GM12878 (cell line): Measurements from ENCODE around the gene MLST8. TPM values are rescaled to one million over a fixed set of nuclear protein-coding genes. Genes with fewer than 3 reads are reported as not detected.

ENCODE experiments used
- ATAC-seq: fragments of 200-7000 bp; cut with Tn5 transposase; 3 replicates; pipeline ENCODE4 v1.9.1; 2020; ENCODE audit warnings: mild to moderate bottlenecking, moderate library complexity
- BruUV-seq: library from RNA; stranded (reverse); fragments of 400-500 nt; replicated peaks from 2 replicates; lab custom pipeline; 2021; lab: Mats Ljungman, UMichigan
- CTCF ChIA-PET: fragments of 300-600 bp; sonication (Branson Sonifier 250); formaldehyde crosslinking; extraction: SDS; loops from one replicate; lab custom pipeline; 2021; ENCODE audit warnings: inconsistent platforms; lab: Yijun Ruan, JAX
- POLR2A ChIA-PET: fragments of 350-600 bp; formaldehyde crosslinking; extraction: SDS; loops from one replicate; lab custom pipeline; 2021; ENCODE audit warnings: inconsistent platforms; lab: Charles Lee
- RAD21 ChIA-PET: fragments of 300-600 bp; sonication (Branson Sonifier 250); formaldehyde crosslinking; loops from one replicate; lab custom pipeline; 2023; ENCODE audit warnings: antibody characterized with exemption; ENCODE audit not compliant: unreplicated experiment; lab: Charles Lee
- SMC1A ChIA-PET: fragments of 300-600 bp; sonication (Branson Sonifier 250); formaldehyde crosslinking; loops from one replicate; lab custom pipeline; 2023; ENCODE audit not compliant: unreplicated experiment, uncharacterized antibody; lab: Charles Lee
- DNase-seq: peaks from one replicate; pipeline ENCODE4 v3.0.0-alpha.2; 2011; ENCODE audit warnings: low read depth, low spot score
- FAIRE-seq: peaks from 3 replicates; lab custom pipeline; 2011; peaks lifted over from hg19 to GRCh38; lab: Jason Lieb, UNC
- H2AFZ ChIP-seq: 2 replicates; pipeline ENCODE4 v1.6.0; 2011; ENCODE audit warnings: low read depth, low read length, control low read depth; ENCODE audit not compliant: control insufficient read depth
- H3K27ac ChIP-seq: 2 replicates; pipeline ENCODE4 v1.5.1; 2011; ENCODE audit warnings: control low read depth; ENCODE audit not compliant: control insufficient read depth, insufficient read depth
- H3K27me3 ChIP-seq, 2 experiments: replicated peaks in 1 of 2; 2 replicates each; pipeline versions ENCODE4 v1.6.0 to v1.6.1; 2011; ENCODE audit warnings: low read length in 1 of 2; ENCODE audit not compliant: control insufficient read depth in 2 of 2, insufficient read depth in 2 of 2
- H3K36me3 ChIP-seq, 2 experiments: 2 replicates each; pipeline ENCODE4 v1.5.1; 2011; ENCODE audit warnings: low read length in 1 of 2; ENCODE audit not compliant: control insufficient read depth in 2 of 2, insufficient read depth in 2 of 2
- H3K4me1 ChIP-seq: 2 replicates; pipeline ENCODE4 v1.6.1; 2011; ENCODE audit warnings: mild to moderate bottlenecking, low read length, moderate library complexity, mixed read lengths; ENCODE audit not compliant: control insufficient read depth, insufficient read depth
- H3K4me2 ChIP-seq: 2 replicates; pipeline ENCODE4 v1.6.0; 2011; ENCODE audit warnings: control low read depth; ENCODE audit not compliant: control insufficient read depth, insufficient read depth
- H3K4me3 ChIP-seq: fragments of 200-600 bp; sonication (generic); 2 replicates; pipeline ENCODE4 v1.5.1; 2016
- H3K79me2 ChIP-seq: 2 replicates; pipeline ENCODE4 v1.6.0; 2011; ENCODE audit warnings: low read length; ENCODE audit not compliant: control insufficient read depth, insufficient read depth
- H3K9ac ChIP-seq: 2 replicates; pipeline ENCODE4 v1.8.0; 2011; ENCODE audit warnings: low read length, control low read depth, mixed read lengths; ENCODE audit not compliant: control insufficient read depth, insufficient read depth
- H3K9me3 ChIP-seq: replicated peaks from 3 replicates; pipeline ENCODE4 v1.5.1; 2011; ENCODE audit warnings: mild to moderate bottlenecking, low read length; ENCODE audit not compliant: control insufficient read depth, insufficient read depth
- H4K20me1 ChIP-seq: 2 replicates; pipeline ENCODE4 v1.6.0; 2011; ENCODE audit not compliant: control insufficient read depth, insufficient read depth
- BCL11A ChIP-seq: IDR thresholded peaks from 2 replicates; pipeline ENCODE4 v1.6.1; 2011; ENCODE audit warnings: low read depth, low read length
- BHLHE40 ChIP-seq, 2 experiments: fragments of 450-650 bp in 1 of 2; IDR thresholded peaks; 2 replicates each; pipeline ENCODE4 v1.6.1; 2011 to 2017; ENCODE audit warnings: low read depth in 2 of 2, borderline replicate concordance in 1 of 2, improper control_type of control experiment in 1 of 2, low read length in 1 of 2, mild to moderate bottlenecking in 1 of 2
- EP300 ChIP-seq, 2 experiments: fragments of 150-350 bp in 1 of 2; IDR thresholded peaks; 2 replicates each; pipeline ENCODE4 v1.6.1; 2011 to 2012; ENCODE audit warnings: low read depth in 2 of 2, low read length in 2 of 2, borderline replicate concordance in 1 of 2, improper control_type of control experiment in 1 of 2, inconsistent platforms in 1 of 2; ENCODE audit not compliant: control insufficient read depth in 1 of 2
- ESRRA ChIP-seq: IDR thresholded peaks from 2 replicates; pipeline ENCODE4 v1.6.1; 2012; ENCODE audit warnings: mild to moderate bottlenecking, low read length, improper control_type of control experiment
- FOS ChIP-seq: IDR thresholded peaks from 3 replicates; pipeline ENCODE4 v1.6.1; 2011; ENCODE audit warnings: borderline replicate concordance; ENCODE audit not compliant: insufficient read length; ENCODE audit errors: extremely low read depth
- FOXK2 ChIP-seq: fragments of 450-650 bp; IDR thresholded peaks from 2 replicates; pipeline ENCODE4 v1.6.1; 2017; ENCODE audit warnings: mild to moderate bottlenecking, moderate library complexity
- HDAC6 ChIP-seq: fragments of 200-600 bp; sonication (generic); IDR thresholded peaks from one replicate; pipeline ENCODE4 v1.8.0; 2017; ENCODE audit warnings: antibody characterized with exemption; ENCODE audit not compliant: unreplicated experiment
- MTA2 ChIP-seq: fragments of 450-650 bp; IDR thresholded peaks from 2 replicates; pipeline ENCODE4 v1.6.1; 2016; ENCODE audit warnings: low read depth, mild to moderate bottlenecking, moderate library complexity
- MYB ChIP-seq: fragments of 150-350 bp; IDR thresholded peaks from 2 replicates; pipeline ENCODE4 v1.6.1; 2014; ENCODE audit warnings: mild to moderate bottlenecking, low read depth, low read length, borderline replicate concordance
- RAD21 ChIP-seq: IDR thresholded peaks from 2 replicates; pipeline ENCODE4 v1.6.1; 2011; ENCODE audit warnings: mild to moderate bottlenecking, low read depth, low read length, moderate library complexity; ENCODE audit not compliant: insufficient read depth
- RUNX3 ChIP-seq: IDR thresholded peaks from 2 replicates; pipeline ENCODE4 v1.6.1; 2012; ENCODE audit warnings: low read length, inconsistent platforms
- TARDBP ChIP-seq: IDR thresholded peaks from 2 replicates; pipeline ENCODE4 v1.6.1; 2016; ENCODE audit warnings: borderline replicate concordance
- TCF12 ChIP-seq: IDR thresholded peaks from 2 replicates; pipeline ENCODE4 v1.6.1; 2011; ENCODE audit warnings: low read depth, mild to moderate bottlenecking, low read length
- ZNF207 ChIP-seq: fragments of 450-650 bp; IDR thresholded peaks from 2 replicates; pipeline ENCODE4 v1.6.1; 2014; ENCODE audit warnings: antibody characterized with exemption, mild to moderate bottlenecking, borderline replicate concordance
- WGBS: methylation state at CpG from one replicate; pipeline ENCODE4 v1.1.6; 2016; ENCODE audit warnings: low lambda C conversion rate; ENCODE audit not compliant: insufficient replicate concordance, insufficient coverage; ENCODE audit errors: missing lambda C conversion rate; 5-methylcytosine and 5-hydroxymethylcytosine counted together
- in situ Hi-C: fragments of 300-500 bp; cut with MboI; formaldehyde crosslinking; loops from 9 replicates; pipeline ENCODE4 v1.14.3; 2018; ENCODE audit warnings: mixed read lengths
- intact Hi-C: fragments of 100-400 bp; cut with micrococcal nuclease; formaldehyde crosslinking; loops from one replicate; pipeline ENCODE4 v1.14.2; 2022; ENCODE audit not compliant: unreplicated experiment
- polyA plus RNA-seq, 11 experiments: library from polyadenylated mRNA; depleted of rRNA in 4 of 11; unstranded in 6 of 11; stranded (reverse) in 5 of 11; fragments of >200 nt; fragmentation: Nextera tagmentation in 4 of 11; fragmentation: Illumina TruSeq in 1 of 11; extraction: Ambion mirVana in 4 of 11; extraction: Trizol in 1 of 11; gene quantifications; 1 replicate in 1 of 11; 2 replicates in 10 of 11; pipeline versions ENCODE4 v1.2.1 to v1.2.3, GENCODE V29; 2011 to 2016; ENCODE audit warnings: inconsistent platforms in 2 of 11, missing spikeins in 2 of 11, low read depth in 1 of 11
- total RNA-seq, 4 experiments: library from RNA; depleted of rRNA in 3 of 4; stranded (reverse); fragments of >200 nt in 3 of 4; fragmentation: Illumina TruSeq in 1 of 4; extraction: Trizol in 1 of 4; gene quantifications; 2 replicates each; pipeline versions ENCODE4 v1.2.1 to v1.2.3, GENCODE V29; 2013 to 2021
- TF ChIP-seq, protein P1 (sequence below): fragments of 450-650 bp; formaldehyde crosslinking; IDR thresholded peaks from 2 replicates; pipeline ENCODE4 v1.4.0; 2020; ENCODE audit warnings: mild to moderate bottlenecking, moderate library complexity
- TF ChIP-seq, protein P2 (sequence below): fragments of 150-350 bp; IDR thresholded peaks from 2 replicates; pipeline ENCODE4 v1.6.1; 2014; ENCODE audit warnings: mild to moderate bottlenecking, low read depth, low read length
- TF ChIP-seq, protein P3 (sequence below): IDR thresholded peaks from 2 replicates; pipeline ENCODE4 v1.6.1; 2012; ENCODE audit warnings: low read depth, low read length, improper control_type of control experiment
- TF ChIP-seq, protein P4 (sequence below): IDR thresholded peaks from 2 replicates; pipeline ENCODE4 v1.6.1; 2012; ENCODE audit warnings: low read depth, low read length, improper control_type of control experiment

The MLST8 gene
- total and polyA plus RNA-seq, 10 of the 15 experiments (the other 5 are each of a cell fraction or from before 2014, with no cell fraction given), result 1.0 to 114 (median 64.2) TPM

DNA sequence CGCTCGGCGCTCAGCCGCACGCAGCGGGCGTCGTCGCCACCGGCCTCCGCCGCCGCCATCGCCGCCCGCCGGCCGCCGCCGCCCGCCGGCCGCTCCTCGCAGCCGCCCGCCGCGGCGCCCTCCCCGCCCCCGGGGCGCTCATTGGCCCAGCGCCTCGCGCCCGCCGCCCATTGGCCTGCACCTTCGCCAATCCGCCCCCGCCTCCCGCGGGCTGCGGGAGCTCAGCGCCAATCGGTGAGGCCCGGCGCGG lies 9.4 kb downstream of the MLST8 start, which contains the start of gene PGP (continued):
- TF ChIP-seq TARDBP, result peak; percentile 95
- no peak for TF ChIP-seq BCL11A
- TF ChIP-seq, protein P1, sequence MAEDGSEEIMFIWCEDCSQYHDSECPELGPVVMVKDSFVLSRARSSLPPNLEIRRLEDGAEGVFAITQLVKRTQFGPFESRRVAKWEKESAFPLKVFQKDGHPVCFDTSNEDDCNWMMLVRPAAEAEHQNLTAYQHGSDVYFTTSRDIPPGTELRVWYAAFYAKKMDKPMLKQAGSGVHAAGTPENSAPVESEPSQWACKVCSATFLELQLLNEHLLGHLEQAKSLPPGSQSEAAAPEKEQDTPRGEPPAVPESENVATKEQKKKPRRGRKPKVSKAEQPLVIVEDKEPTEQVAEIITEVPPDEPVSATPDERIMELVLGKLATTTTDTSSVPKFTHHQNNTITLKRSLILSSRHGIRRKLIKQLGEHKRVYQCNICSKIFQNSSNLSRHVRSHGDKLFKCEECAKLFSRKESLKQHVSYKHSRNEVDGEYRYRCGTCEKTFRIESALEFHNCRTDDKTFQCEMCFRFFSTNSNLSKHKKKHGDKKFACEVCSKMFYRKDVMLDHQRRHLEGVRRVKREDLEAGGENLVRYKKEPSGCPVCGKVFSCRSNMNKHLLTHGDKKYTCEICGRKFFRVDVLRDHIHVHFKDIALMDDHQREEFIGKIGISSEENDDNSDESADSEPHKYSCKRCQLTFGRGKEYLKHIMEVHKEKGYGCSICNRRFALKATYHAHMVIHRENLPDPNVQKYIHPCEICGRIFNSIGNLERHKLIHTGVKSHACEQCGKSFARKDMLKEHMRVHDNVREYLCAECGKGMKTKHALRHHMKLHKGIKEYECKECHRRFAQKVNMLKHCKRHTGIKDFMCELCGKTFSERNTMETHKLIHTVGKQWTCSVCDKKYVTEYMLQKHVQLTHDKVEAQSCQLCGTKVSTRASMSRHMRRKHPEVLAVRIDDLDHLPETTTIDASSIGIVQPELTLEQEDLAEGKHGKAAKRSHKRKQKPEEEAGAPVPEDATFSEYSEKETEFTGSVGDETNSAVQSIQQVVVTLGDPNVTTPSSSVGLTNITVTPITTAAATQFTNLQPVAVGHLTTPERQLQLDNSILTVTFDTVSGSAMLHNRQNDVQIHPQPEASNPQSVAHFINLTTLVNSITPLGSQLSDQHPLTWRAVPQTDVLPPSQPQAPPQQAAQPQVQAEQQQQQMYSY (CRISPR knock-in tag), result peak; percentile 74; the same call in 1 of the 2 replicates

DNA sequence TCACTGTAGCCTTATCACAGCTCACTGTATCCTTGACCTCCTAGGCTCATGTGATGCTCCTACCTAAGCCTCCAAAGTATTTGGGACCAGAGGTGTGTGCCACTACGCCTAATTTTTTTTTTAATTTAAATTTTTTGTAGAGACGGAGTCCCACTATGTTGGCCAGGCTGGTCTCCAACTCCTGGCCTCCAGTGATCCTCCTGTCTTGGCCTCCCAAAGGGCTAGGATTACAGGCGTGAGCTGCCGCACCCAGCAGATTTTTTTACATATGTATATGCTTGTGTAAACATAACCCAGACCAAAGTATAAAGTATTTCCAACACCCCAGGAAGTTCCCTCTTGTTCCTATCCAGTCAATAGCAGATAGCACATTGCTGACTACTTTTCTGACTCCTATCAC lies 11.1 kb downstream of the MLST8 start:
- Histone ChIP-seq H3K79me2 (peaks cover 16% of the 10 kb centered on the region), H3K4me2 (peak overlapping the region; percentile 32), H3K36me3 (no peaks in the 10 kb centered on the region; a peak in 1 of 4 replicates), H3K27ac (no peak overlapping the region), H4K20me1 (no peaks in the 10 kb centered on the region), H2AFZ (no peak overlapping the region), H3K9me3 (no peaks in the 10 kb centered on the region), H3K4me3 (no peak overlapping the region), H3K9ac (no peak overlapping the region), H3K27me3 (no peaks in the 10 kb centered on the region), H3K4me1 (no peaks in the 10 kb centered on the region)
- no TSS peak for BruUV-seq
- 91% methylated on average over 4 of the region's 4 CpGs for WGBS
- ChIA-PET POLR2A (no interaction called here), RAD21 (no interaction called here), SMC1A (interaction anchor here (0.6 kb wide), 1 partner anchor 782 kb away, joined by 3 read pairs; no protein-coding TSS in a partner anchor), CTCF (interaction anchor here (0.7 kb wide), 1 partner anchor 213 kb away, joined by 3 read pairs; no protein-coding TSS in a partner anchor)
- intact Hi-C loops, result no loop called here
- FAIRE-seq, result no peak
- DNase-seq, result no peak
- ATAC-seq, result no peak
- in situ Hi-C loops, result no loop called here
- TF ChIP-seq FOXK2, result no peak
- TF ChIP-seq EP300 (IDR thresholded peaks at IDR 0.05; ENCODE audit: borderline replicate concordance in 1 of 2, control insufficient read depth in 1 of 2, low read depth in 2 of 2, low read length in 2 of 2), result no peak
- TF ChIP-seq, protein P2, sequence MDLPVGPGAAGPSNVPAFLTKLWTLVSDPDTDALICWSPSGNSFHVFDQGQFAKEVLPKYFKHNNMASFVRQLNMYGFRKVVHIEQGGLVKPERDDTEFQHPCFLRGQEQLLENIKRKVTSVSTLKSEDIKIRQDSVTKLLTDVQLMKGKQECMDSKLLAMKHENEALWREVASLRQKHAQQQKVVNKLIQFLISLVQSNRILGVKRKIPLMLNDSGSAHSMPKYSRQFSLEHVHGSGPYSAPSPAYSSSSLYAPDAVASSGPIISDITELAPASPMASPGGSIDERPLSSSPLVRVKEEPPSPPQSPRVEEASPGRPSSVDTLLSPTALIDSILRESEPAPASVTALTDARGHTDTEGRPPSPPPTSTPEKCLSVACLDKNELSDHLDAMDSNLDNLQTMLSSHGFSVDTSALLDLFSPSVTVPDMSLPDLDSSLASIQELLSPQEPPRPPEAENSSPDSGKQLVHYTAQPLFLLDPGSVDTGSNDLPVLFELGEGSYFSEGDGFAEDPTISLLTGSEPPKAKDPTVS, result no peak
- TF ChIP-seq BHLHE40 (IDR thresholded peaks at IDR 0.05; ENCODE audit: borderline replicate concordance in 1 of 2, low read depth in 2 of 2, low read length in 1 of 2), result no peak
- TF ChIP-seq RAD21, result no peak
- TF ChIP-seq MTA2, result no peak
- TF ChIP-seq, protein P3, sequence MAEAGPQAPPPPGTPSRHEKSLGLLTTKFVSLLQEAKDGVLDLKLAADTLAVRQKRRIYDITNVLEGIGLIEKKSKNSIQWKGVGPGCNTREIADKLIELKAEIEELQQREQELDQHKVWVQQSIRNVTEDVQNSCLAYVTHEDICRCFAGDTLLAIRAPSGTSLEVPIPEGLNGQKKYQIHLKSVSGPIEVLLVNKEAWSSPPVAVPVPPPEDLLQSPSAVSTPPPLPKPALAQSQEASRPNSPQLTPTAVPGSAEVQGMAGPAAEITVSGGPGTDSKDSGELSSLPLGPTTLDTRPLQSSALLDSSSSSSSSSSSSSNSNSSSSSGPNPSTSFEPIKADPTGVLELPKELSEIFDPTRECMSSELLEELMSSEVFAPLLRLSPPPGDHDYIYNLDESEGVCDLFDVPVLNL, result no peak
- TF ChIP-seq FOS, result no peak
- TF ChIP-seq TCF12, result no peak
- TF ChIP-seq RUNX3, result no peak
- TF ChIP-seq MYB, result no peak
- no peak for TF ChIP-seq HDAC6
- TF ChIP-seq ESRRA, result no peak
- TF ChIP-seq ZNF207, result no peak
- TF ChIP-seq, protein P4, sequence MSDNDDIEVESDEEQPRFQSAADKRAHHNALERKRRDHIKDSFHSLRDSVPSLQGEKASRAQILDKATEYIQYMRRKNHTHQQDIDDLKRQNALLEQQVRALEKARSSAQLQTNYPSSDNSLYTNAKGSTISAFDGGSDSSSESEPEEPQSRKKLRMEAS, result no peak
